ENCODE measurements around the gene PEDS1. TPM values are rescaled to one million over a fixed set of nuclear protein-coding genes. Genes with fewer than 3 reads are reported as not detected.
A peak's percentile ranks its signal among the peaks of the same experiment; 100 is the strongest.

The PEDS1 gene
- total and polyA plus RNA-seq, 11 donors, result 13.7 to 37.4 (median 28.4) TPM

- TF ChIP-seq POLR2A (IDR thresholded peaks at IDR 0.05) (no peak), CTCF (IDR thresholded peaks at IDR 0.05) (peak in 1 of 12 donors; percentile 4)
- Histone ChIP-seq H3K27me3 (no peaks in the 10 kb centered on the region), H3K4me1 (peaks cover 0 to 54% (median 19%) of the 10 kb centered on the region in 12 donors), H3K27ac (peak overlapping the region; percentile 97 to 100 (median 98)), H3K36me3 (peaks cover 0 to 28% (median 0%) of the 10 kb centered on the region in 9 donors), H3K4me3 (peak overlapping the region; percentile 76 to 96 (median 88)), H3K9me3 (no peaks in the 10 kb centered on the region)
- intact Hi-C loops (cut with DNase I), result loop anchor here (2.0 to 10.0 kb wide), 15 partner anchors 84 to 272 kb away; no protein-coding TSS in a partner anchor
- peak; percentile 67 to 89 (median 69) for DNase-seq
- WGBS, 4 donors, result 0 to 1% (median 1%) methylated on average over 8 to 69 of the region's 69 CpGs
- peak in 2 of 4 donors; percentile 6 to 20 for ATAC-seq
These were observed 37.6 kb upstream of the PEDS1 start for GRCh38 chr20:50191065-50191543.

GRCh38 chr20:50190251-50191064 lies 36.9 kb upstream of the PEDS1 start, which contains the start of gene CEBPB:
CEBPB (plus strand) TSS chr20:50190830; CDS start chr20:50191034, 204 bp downstream.
- intact Hi-C loops (cut with DNase I), result loop anchor here (1.0 to 10.0 kb wide), 17 partner anchors 84 to 272 kb away; no protein-coding TSS in a partner anchor
- DNase-seq, result peak; percentile 90 to 96 (median 92)
- WGBS, 4 donors, result 0 to 1% (median 1%) methylated on average over 6 to 89 of the region's 89 CpGs
- TF ChIP-seq POLR2A (IDR thresholded peaks at IDR 0.05) (peak; percentile 96 to 100), CTCF (IDR thresholded peaks at IDR 0.05) (peak; percentile 73 to 84 (median 80))
- H3K4me1 ChIP-seq, result peaks cover 0 to 53% (median 20%) of the 10 kb centered on the region in 12 donors
- H3K4me3 ChIP-seq, result peak within 1 kb of the TSS; percentile 76 to 96 (median 88)
- no peaks in the 10 kb centered on the region for H3K27me3 ChIP-seq
- H3K36me3 ChIP-seq, result peaks cover 0 to 28% (median 0%) of the 10 kb centered on the region in 9 donors
- peak; percentile 58 to 81 (median 76) for ATAC-seq
- peak within 1 kb of the TSS; percentile 97 to 100 (median 98) for H3K27ac ChIP-seq
- H3K9me3 ChIP-seq, result no peaks in the 10 kb centered on the region

GRCh38 chr20:50189681-50190250 lies 36.2 kb upstream of the PEDS1 start:
- H3K4me1 ChIP-seq, result peaks cover 0 to 49% (median 19%) of the 10 kb centered on the region in 12 donors
- ATAC-seq (peak in 2 of 4 donors; percentile 1), DNase-seq (peak in 3 of 5 donors; percentile 57 to 81 (median 66))
- H3K27ac ChIP-seq, result peak overlapping the region in 11 of 12 donors; percentile 4 to 100 (median 98)
- H3K4me3 ChIP-seq, result peak overlapping the region in 11 of 12 donors; percentile 76 to 96 (median 88)
- WGBS, 4 donors, result 31 to 85% (median 42%) methylated on average over 6 to 29 of the region's 29 CpGs
- no peaks in the 10 kb centered on the region for H3K9me3 ChIP-seq
- TF ChIP-seq POLR2A (IDR thresholded peaks at IDR 0.05) (no peak), CTCF (IDR thresholded peaks at IDR 0.05) (no peak)
- no peaks in the 10 kb centered on the region for H3K27me3 ChIP-seq
- intact Hi-C loops (cut with DNase I), result loop anchor here (1.0 to 10.0 kb wide), 23 partner anchors 85 to 558 kb away; partner anchors contain the start of gene PARD6B (in 2 of the 10)
- peaks cover 0 to 24% (median 0%) of the 10 kb centered on the region in 9 donors for H3K36me3 ChIP-seq
